Gastroesophageal sphincter (tissue), 4 donors: Measurements from ENCODE around the gene NETO2. TPM values are rescaled to one million over a fixed set of nuclear protein-coding genes. Genes with fewer than 3 reads are reported as not detected.
"Not testable (repeated sequence)": the region's sequence is repeated elsewhere in the genome, so short reads cannot be mapped to it uniquely, and the experiment has no call there.

ENCODE experiments used
- ATAC-seq: fragments of 150-250 bp; one replicate; pipeline ENCODE4 v1.9.1; 2016; ENCODE audit warnings: mild to moderate bottlenecking, moderate library complexity
- H3K27ac ChIP-seq, 4 donors: fragments of 200-600 bp; sonication (generic) in 3 of 4; 1 replicate in 3 of 4; 2 replicates in 1 of 4; pipeline ENCODE4 v1.5.1; 2016 to 2019
- H3K27me3 ChIP-seq: fragments of 200-600 bp; sonication (generic); one replicate; pipeline ENCODE4 v1.5.1; 2019
- H3K36me3 ChIP-seq, 2 donors: fragments of 200-600 bp; sonication (generic); one replicate each; pipeline ENCODE4 v1.5.1; 2019; ENCODE audit warnings: control low read depth in 1 of 2
- H3K4me1 ChIP-seq, 3 donors: fragments of 200-600 bp; sonication (generic); 1 replicate in 2 of 3; 2 replicates in 1 of 3; pipeline ENCODE4 v1.5.1; 2016 to 2019; ENCODE audit warnings: control low read depth in 2 of 3
- H3K4me3 ChIP-seq, 2 donors: fragments of 200-600 bp; sonication (generic); one replicate each; pipeline ENCODE4 v1.5.1; 2019; ENCODE audit warnings: mild to moderate bottlenecking in 1 of 2, moderate library complexity in 1 of 2
- H3K9me3 ChIP-seq, 3 donors: fragments of 200-600 bp; sonication (generic); one replicate each; pipeline ENCODE4 v1.5.1; 2017 to 2019; ENCODE audit warnings: control low read depth in 2 of 3
- CTCF ChIP-seq, 4 experiments: fragments of 200-600 bp in 2 of 4; fragments of 450-650 bp in 2 of 4; sonication (generic) in 1 of 4; IDR thresholded peaks; one replicate each; pipeline ENCODE4 v1.5.1; 2017 to 2019; ENCODE audit warnings: antibody characterized with exemption in 4 of 4, mild to moderate bottlenecking in 2 of 4, moderate library complexity in 2 of 4
- EP300 ChIP-seq: sonication (generic); formaldehyde crosslinking; IDR thresholded peaks from one replicate; pipeline ENCODE4 v1.6.1; 2017; ENCODE audit warnings: antibody characterized with exemption, mild to moderate bottlenecking
- POLR2A ChIP-seq, 2 donors: fragments of 450-650 bp; IDR thresholded peaks; one replicate each; pipeline ENCODE4 v1.6.1; 2017; ENCODE audit warnings: antibody characterized with exemption in 2 of 2, mild to moderate bottlenecking in 2 of 2, moderate library complexity in 1 of 2
- POLR2AphosphoS5 ChIP-seq: sonication (generic); formaldehyde crosslinking; IDR thresholded peaks from one replicate; pipeline ENCODE4 v1.6.1; 2017; ENCODE audit warnings: antibody characterized with exemption
- WGBS, 2 donors: methylation state at CpG; one replicate each; pipeline ENCODE4 v1.1.5; 2018; ENCODE audit warnings: low coverage in 1 of 2; 5-methylcytosine and 5-hydroxymethylcytosine counted together
- total RNA-seq, 4 donors: library from RNA; depleted of rRNA; stranded (reverse); fragments of >200 nt; gene quantifications; one replicate each; pipeline ENCODE4 v1.1.0, GENCODE V29; 2016

NETO2 gene
- total RNA-seq, 4 donors from 2014 or later = 0.47 to 5.0 (median 1.1) TPM

GRCh38 chr16:47113130-47113529 lies 30.6 kb downstream of the NETO2 start:
- Histone ChIP-seq H3K36me3 (no peaks in the 10 kb centered on the region), H3K27me3 (no peaks in the 10 kb centered on the region), H3K27ac (no peak overlapping the region), H3K9me3 (no peaks in the 10 kb centered on the region), H3K4me1 (no peaks in the 10 kb centered on the region), H3K4me3 (no peak overlapping the region)
- TF ChIP-seq POLR2AphosphoS5 (no peak), CTCF (IDR thresholded peaks at IDR 0.05) (no peak), POLR2A (IDR thresholded peaks at IDR 0.05) (no peak), EP300 (no peak)
- 79 to 85% methylated on average over 2 of the region's 2 CpGs for WGBS, 2 donors
- no peak for ATAC-seq

- no peaks in the 10 kb centered on the region for H3K27me3 ChIP-seq
- ATAC-seq = no peak
- no peaks in the 10 kb centered on the region for H3K36me3 ChIP-seq
- no peak overlapping the region for H3K4me3 ChIP-seq
- 90 to 93% methylated on average over 3 of the region's 3 CpGs for WGBS, 2 donors
- H3K4me1 ChIP-seq = no peaks in the 10 kb centered on the region
- no peak for TF ChIP-seq POLR2AphosphoS5
- no peak for TF ChIP-seq POLR2A (IDR thresholded peaks at IDR 0.05)
- no peak for TF ChIP-seq CTCF (IDR thresholded peaks at IDR 0.05)
- TF ChIP-seq EP300 = no peak
- no peak overlapping the region for H3K27ac ChIP-seq
- H3K9me3 ChIP-seq = no peaks in the 10 kb centered on the region
These were observed 32.8 kb downstream of the NETO2 start for GRCh38 chr16:47110939-47111338.

DNA sequence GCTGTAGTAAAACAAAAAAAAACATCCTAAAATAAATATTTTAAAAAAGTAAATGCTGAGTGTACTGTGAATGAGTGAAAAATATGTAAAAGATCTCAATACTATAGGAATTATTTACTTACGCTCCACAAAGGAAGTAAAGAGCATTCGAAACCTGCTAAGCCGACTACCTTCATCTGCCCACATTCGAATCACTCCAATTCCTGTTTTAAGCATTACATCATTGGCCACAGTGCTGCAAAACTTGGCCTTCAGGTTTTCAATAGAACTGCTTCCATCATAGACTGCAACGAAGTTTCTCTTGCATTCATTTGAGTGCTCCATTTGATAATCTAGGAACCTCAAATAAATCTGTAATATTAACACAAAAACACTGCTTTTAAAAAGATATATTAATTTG lies 34.4 kb downstream of the NETO2 start:
- TF ChIP-seq POLR2AphosphoS5 (no peak), EP300 (no peak), CTCF (IDR thresholded peaks at IDR 0.05) (no peak), POLR2A (IDR thresholded peaks at IDR 0.05) (no peak)
- WGBS, 2 donors = 71 to 84% methylated on average over 5 of the region's 5 CpGs
- no peaks in the 10 kb centered on the region for H3K9me3 ChIP-seq
- H3K27me3 ChIP-seq = no peaks in the 10 kb centered on the region
- H3K4me3 ChIP-seq = no peak overlapping the region
- no peak for ATAC-seq
- H3K27ac ChIP-seq = no peak overlapping the region
- no peaks in the 10 kb centered on the region for H3K36me3 ChIP-seq
- H3K4me1 ChIP-seq = no peaks in the 10 kb centered on the region

DNA sequence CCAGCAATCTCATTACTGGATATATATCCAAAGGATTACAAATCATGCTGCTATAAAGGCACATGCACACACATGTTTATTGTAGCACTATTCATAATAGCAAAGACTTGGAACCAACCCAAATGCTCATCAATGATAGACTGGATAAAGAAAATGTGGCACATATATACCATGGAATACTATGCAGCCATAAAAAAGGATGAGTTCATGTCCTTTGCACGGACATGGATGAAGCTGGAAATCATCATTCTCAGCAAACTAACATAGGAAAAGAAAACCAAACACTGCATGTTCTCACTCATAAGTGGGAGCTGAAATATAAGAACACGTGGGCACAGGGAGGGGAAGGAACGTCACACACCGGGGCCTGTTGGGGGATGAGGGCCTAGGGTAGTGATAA lies 40.8 kb downstream of the NETO2 start:
- not testable (repeated sequence) for H3K27ac ChIP-seq, H3K36me3 ChIP-seq, ATAC-seq, H3K9me3 ChIP-seq, H3K4me1 ChIP-seq, H3K4me3 ChIP-seq, H3K27me3 ChIP-seq
- 92 to 100% methylated on average over 1 to 4 of the region's 4 CpGs for WGBS, 2 donors

- not testable (repeated sequence) for ATAC-seq, H3K9me3 ChIP-seq, H3K27me3 ChIP-seq, H3K4me3 ChIP-seq, H3K27ac ChIP-seq, H3K36me3 ChIP-seq, H3K4me1 ChIP-seq
- 70% methylated on average over 2 of the region's 6 CpGs; no CpG with 5 or more reads in 1 of the 2 donors for WGBS, 2 donors
These were observed 46.6 kb downstream of the NETO2 start for GRCh38 chr16:47097154-47097553.

DNA sequence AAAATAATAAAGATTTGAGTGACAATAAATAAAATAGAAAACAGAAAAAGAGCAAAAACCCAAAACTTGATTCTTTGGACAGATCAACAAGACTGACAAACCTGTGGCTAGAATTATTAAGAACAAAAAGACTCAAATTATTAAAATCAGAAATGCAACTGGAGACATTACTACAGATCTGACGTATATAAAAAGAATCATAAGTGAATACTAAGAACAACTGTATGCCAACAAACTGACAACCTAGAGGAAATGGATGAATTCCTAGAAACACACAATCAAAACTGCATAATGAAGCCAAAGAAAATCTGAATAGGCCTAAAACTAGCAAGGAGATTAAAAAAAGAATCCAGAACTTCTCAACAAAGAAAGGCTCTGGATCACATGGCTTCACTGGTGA lies 47.4 kb downstream of the NETO2 start:
- 62 to 71% methylated on average over 1 of the region's 1 CpG for WGBS, 2 donors
- no peaks in the 10 kb centered on the region for H3K36me3 ChIP-seq
- TF ChIP-seq POLR2A (IDR thresholded peaks at IDR 0.05) (no peak), EP300 (no peak), POLR2AphosphoS5 (no peak), CTCF (IDR thresholded peaks at IDR 0.05) (no peak)

More for the DNA sequence above, 47.4 kb downstream of the NETO2 start:
- H3K4me1 ChIP-seq = no peaks in the 10 kb centered on the region
- H3K27ac ChIP-seq = no peak overlapping the region
- no peaks in the 10 kb centered on the region for H3K27me3 ChIP-seq
- no peak for ATAC-seq
- H3K4me3 ChIP-seq = no peak overlapping the region
- peaks cover 0 to 4% (median 0%) of the 10 kb centered on the region in 3 donors for H3K9me3 ChIP-seq
